HG03432 (cell line): Measurements from ENCODE around the gene ALOX5.
"Not testable (repeated sequence)": the region's sequence is repeated elsewhere in the genome, so short reads cannot be mapped to it uniquely, and the experiment has no call there.

Source experiments
- ATAC-seq: cut with Tn5 transposase; IDR thresholded peaks from one replicate; pipeline ENCODE4 v1.9.1; 2021; ENCODE audit warnings: mild to moderate bottlenecking, moderate library complexity; ENCODE audit not compliant: unreplicated experiment

ALOX5 gene

DNA sequence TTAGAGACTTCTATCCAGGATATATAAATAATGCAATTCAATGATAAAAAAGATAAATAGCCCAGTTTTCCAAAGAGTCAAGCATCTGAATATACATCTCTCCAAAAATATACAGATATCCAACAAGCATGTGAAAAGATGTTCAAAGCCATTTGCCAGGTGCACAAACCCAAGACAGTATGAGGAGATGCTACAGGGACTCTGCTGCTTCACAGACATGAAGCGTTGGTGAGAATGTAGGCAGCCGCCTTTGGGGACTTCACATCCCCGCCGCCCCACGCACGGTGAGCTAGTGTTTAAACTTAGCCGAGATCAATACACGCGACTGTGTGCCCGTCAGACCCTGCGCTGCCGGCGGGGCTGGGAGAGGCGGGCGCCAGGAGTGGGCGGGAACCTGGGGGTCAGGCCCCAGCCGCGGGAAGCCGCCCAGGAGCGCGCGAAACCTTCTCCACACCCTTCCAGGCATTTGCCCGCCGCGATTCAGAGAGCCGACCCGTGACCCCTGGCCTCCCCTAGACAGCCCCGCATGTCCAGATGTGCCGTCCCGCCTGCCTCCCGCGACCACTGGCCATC lies 927 bp upstream of the ALOX5 start:
- peak; percentile 55 for ATAC-seq

GRCh38 chr10:45374350-45375052 lies 485 bp downstream of the ALOX5 start:
- peak; percentile 23 for ATAC-seq

DNA sequence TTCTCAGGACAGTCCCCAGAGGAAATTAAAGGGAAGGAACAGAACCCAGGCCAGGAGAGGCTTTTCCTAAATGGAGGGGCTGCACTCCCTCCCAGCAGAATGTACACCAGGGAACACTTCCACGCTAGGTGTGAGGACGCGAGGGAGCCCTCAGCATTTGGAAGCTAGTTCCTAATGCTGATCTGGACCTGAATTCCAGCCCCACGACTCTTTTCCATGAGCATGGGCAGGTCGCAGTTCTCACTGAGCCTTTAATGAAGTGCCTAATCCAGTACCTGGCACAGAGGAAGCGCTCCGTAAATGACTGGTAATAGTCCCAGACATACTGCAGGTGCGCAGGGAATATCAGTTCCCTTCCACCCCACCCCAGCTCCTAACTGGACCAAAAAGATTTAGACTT lies 1.1 kb downstream of the ALOX5 start:
- no peak for ATAC-seq

DNA sequence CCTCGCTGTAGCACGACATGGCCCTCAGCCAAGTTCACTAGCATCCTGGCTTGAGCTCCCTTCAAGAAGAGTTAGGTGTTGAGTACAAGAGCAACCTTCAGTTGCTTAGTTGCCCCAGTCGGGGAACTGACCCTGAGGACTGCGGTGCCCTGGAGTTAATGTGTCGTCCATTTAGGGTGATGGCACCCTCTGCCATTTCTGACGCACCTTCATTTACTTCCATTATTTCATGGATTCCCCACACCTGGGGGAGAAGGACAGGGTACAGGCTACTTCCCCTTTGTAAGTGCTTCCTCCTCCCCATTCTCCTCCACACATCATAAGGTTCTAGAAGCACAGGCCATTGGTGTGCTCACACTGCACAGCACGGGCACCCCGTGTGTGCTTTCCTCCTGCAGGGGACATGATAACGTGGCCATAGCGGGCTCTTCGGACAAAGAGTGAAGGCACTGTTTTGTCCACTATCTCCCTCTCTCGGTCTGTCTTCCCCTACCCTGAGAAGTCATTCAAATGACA lies 1.8 kb downstream of the ALOX5 start:
- no peak for ATAC-seq

GRCh38 chr10:45376371-45376801 lies 2.4 kb downstream of the ALOX5 start:
- ATAC-seq = no peak

GRCh38 chr10:45377321-45377720 lies 3.3 kb downstream of the ALOX5 start:
- no peak for ATAC-seq

DNA sequence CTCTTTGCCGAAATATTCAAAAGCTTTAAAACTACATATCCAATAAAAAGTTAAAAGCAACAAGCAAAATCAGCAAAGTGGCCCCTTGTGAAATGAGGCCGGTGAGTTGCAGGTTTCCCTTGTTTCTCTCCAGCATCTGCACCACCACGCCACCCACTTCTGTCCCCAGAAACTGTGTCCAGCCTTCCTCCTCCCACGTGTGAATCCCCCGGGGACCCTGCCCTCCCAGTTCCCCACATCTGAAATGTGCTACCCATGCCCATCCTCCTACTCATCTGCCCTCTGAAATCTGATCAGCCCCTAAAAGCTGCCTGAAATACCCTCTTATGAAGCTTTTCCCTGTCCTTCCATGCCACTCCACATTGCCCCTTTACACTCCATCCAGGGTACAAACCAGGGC lies 3.8 kb downstream of the ALOX5 start:
- ATAC-seq = no peak

- no peak for ATAC-seq
Measured at GRCh38 chr10:45378914-45379726, 5.1 kb downstream of the ALOX5 start.

DNA sequence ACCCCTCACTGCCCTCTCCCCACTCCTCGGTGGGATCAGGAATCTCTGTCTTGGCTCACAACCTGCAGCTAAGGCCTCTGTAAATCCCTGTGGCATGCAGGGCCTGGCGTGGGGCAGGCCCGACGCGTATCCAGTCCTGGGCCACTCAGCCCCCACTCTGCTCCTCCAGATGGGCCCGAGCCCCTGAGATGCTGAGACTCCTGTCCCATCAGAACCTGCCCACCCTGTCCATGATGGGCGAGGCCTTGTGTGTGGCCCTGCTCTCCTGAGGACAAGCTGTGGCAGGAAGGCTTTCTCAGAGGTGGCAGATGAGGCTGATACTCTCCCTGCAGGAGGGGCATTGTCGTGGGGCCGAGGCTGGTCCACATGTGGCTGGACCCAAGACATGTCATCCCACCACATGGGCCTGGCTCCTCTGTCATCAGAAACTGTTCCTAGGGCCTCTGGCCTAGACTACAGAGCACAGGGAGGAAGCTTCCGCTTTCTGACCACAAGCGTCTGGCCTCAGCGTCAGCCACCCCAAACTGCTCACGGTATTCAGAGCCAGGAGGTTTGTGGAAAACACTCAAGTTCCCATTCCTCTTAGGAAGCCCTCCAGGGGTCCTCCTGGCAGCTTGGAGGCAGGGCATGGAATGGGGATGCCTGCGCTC lies 6.0 kb downstream of the ALOX5 start:
- ATAC-seq = no peak

DNA sequence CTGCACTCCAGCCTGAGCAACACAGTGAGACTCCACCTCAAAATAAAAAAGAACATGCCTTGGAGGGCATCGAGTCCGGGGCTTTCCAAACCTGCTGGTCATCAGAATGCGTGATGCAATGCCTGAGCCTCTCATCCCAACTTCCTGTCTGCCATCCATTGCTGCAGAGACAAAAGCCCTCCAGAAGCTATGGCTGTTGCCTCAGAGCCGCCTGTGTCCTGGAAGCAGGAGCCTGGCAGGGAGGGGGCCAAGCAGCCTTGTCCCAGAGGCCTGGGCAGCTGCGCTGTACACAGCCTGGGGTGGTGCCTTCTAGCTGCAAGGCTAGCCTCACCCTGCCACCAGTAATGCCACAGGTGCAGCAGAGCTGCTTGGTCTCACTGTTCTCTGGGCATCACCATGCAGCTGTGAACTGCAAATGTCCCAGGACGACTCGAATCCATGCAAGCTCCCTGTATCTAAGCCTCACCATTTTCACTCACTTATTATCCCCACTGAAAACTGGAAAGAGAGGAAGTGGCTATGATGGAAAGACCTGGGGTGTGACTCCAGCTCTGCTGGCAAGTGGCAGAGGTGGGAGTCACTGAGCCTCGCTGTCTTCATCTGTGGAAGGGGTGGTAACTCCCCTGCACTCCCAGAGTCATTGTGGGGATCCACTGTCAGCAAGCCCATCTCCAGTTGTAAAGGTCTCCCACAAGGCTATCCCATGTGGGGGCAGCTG lies 7.0 kb downstream of the ALOX5 start:
- no peak for ATAC-seq

DNA sequence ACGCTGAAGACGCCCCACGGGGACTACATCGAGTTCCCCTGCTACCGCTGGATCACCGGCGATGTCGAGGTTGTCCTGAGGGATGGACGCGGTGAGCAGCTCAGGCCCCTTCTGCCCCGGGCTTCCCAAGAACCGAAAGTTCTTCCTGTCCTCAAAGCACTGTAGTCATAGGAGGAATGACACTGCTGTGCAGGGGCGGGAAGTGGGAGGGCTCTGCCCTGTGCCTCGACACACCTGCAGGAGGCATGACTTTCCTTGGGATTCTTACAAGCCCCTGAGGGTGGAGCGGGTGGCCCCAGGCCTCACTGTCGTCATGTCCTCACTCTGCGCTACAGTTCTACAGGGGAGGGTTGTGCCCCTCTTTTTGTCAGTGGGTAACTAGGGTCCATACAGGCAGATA lies 8.6 kb downstream of the ALOX5 start:
- no peak for ATAC-seq

GRCh38 chr10:45383682-45384330 lies 9.8 kb downstream of the ALOX5 start:
- no peak for ATAC-seq

DNA sequence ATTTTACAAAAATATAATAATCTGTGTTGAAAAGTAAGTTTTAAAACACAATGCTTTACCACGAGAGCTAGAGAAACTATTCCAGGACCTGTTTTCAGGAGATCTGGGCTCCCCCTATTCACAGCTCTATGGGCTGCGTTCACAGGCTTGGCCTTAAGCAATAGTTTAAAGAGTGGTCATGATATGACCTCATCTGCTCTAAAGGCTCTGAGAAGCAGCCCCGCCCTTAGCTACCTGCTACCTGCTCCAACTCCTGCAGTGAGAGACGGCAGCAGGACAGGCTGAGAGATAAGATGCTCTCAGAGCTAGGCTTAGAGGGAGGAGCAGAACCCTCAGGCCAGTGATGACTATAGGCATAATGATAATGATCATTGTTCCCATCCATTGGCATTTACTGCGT lies 12.6 kb downstream of the ALOX5 start:
- no peak for ATAC-seq

DNA sequence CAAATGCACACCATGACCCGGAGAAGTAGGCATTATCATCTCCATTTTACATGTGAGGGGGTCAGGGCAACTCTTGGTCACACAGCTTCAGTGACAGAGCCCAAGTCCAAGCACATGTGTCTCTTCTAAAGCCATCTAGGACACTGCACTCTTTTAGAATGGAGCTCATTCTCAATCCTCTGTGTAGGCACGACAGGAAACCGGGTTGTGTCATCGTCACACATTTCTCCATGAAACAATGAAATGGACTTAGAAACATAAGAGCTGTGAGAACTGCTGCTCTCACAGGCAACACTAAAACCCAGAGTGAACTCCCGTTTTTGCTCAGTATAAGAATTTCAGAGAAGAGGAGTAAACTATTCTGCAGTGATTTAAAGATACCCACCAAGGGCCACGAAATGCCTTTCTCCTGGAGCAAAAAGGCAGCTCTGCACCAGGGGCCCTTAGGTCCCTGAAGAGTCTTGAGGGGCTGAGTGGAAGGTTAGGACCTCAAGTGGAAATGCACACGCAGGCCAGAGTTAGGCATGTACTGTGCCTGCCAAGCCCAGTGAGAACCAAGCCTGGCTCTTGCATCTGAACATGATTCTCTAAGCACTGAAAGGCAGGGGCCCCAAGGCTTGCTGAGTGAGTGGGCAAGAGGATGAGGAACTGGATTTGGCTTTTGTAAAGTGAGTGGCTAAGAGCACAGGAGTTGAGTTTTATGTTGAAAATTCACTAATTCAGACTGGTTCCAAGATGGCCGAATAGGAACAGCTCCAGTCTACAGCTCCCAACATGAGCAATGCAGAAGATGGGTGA lies 13.3 kb downstream of the ALOX5 start:
- no peak for ATAC-seq

DNA sequence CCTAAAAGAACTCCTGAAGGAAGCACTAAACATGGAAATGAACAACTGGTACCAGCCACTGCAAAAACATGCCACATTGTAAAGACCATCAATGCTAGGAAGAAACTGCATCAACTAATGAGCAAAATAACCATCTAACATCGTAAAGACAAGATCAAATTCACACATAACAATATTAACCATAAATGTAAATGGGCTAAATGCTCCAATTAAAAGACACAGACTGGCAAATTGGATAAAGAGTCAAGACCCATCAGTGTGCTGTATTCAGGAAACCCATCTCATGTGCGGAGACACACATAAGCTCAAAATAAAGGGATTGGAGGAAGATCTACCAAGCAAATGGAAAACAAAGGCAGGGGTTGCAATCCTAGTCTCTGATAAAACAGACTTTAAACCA lies 15.7 kb downstream of the ALOX5 start:
- ATAC-seq = not testable (repeated sequence)

DNA sequence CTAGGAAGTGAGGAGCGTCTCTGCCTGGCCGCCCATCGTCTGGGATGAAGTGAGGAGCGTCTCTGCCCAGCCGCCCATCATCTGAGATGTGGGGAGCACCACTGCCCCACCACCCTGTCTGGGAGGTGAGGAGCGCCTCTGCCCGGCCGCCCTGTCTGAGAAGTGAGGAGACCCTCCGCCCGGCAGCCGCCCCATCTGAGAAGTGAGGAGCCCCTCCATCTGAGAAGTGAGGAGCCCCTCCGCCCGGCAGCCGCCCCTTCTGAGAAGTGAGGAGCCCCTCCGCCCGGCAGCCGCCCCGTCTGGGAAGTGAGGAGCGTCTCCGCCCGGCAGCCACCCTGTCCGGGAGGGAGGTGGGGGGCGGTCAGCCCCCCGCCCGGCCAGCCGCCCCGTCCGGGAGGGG lies 17.6 kb downstream of the ALOX5 start:
- ATAC-seq = not testable (repeated sequence)

GRCh38 chr10:45395554-45395953 lies 21.5 kb downstream of the ALOX5 start:
- no peak for ATAC-seq

- ATAC-seq = no peak
Measured at GRCh38 chr10:45398595-45398994, 24.6 kb downstream of the ALOX5 start.

DNA sequence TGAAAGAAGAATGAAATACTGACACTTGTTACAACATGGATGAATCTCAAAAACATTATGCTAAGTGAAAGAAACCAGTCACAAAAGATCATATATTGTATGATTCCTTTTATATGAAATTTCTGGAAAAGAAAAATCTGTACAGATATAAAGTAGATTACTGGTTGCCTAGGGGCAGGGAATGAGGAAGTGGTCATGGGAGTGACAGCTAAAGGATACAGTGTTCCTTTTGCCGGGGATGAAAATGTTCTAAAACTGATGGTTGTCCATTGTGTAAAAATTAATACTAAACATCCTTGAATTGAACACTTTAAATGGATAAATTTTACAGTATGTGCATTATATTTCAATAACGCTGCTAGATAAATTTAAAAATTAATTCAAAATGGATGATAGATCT lies 25.1 kb downstream of the ALOX5 start:
- ATAC-seq = no peak
